ENCODE results near the gene CBX2. TPM values are rescaled to one million over a fixed set of nuclear protein-coding genes. Genes with fewer than 3 reads are reported as not detected.
"Not testable (repeated sequence)": the region's sequence is repeated elsewhere in the genome, so short reads cannot be mapped to it uniquely, and the experiment has no call there.

Gene CBX2
- total RNA-seq, 6 experiments from 2014 or later: 0.75 to 2.0 (median 1.4) TPM

DNA sequence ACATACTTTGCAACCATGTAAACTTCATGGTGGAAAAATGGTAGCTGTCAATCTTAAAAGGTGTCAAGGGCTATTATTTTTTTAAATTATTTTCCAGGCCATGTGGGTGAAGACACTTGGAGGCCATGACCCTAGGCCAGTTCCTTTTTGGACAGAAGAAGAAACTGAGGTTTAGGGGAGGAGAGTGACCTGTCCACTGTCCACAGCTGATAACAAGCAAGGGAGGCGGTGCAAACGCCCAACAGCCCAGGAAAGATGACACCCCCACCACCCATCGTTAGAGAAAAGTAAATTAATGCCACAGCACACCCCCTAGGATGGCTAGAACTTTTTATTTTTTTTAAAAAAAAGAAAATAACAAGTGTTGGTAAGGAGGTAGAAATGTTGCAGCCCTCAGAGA, 28.0 kb upstream of the CBX2 start:
- DNase-seq: no peak
- no peaks in the 10 kb centered on the region for H3K9me3 Mint-ChIP-seq
- H3K36me3 Mint-ChIP-seq (ENCODE audit: low read depth): no peaks in the 10 kb centered on the region
- H3K4me1 Mint-ChIP-seq (ENCODE audit: low read depth): peaks cover 19% of the 10 kb centered on the region
- H3K27me3 Mint-ChIP-seq (ENCODE audit: insufficient read depth): peaks cover 22% of the 10 kb centered on the region
- no peak overlapping the region for H3K4me3 Mint-ChIP-seq
- H3K27ac Mint-ChIP-seq: no peak overlapping the region
- TF ChIP-seq, protein P1, sequence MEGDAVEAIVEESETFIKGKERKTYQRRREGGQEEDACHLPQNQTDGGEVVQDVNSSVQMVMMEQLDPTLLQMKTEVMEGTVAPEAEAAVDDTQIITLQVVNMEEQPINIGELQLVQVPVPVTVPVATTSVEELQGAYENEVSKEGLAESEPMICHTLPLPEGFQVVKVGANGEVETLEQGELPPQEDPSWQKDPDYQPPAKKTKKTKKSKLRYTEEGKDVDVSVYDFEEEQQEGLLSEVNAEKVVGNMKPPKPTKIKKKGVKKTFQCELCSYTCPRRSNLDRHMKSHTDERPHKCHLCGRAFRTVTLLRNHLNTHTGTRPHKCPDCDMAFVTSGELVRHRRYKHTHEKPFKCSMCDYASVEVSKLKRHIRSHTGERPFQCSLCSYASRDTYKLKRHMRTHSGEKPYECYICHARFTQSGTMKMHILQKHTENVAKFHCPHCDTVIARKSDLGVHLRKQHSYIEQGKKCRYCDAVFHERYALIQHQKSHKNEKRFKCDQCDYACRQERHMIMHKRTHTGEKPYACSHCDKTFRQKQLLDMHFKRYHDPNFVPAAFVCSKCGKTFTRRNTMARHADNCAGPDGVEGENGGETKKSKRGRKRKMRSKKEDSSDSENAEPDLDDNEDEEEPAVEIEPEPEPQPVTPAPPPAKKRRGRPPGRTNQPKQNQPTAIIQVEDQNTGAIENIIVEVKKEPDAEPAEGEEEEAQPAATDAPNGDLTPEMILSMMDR (IDR thresholded peaks at IDR 0.05): no peak

DNA sequence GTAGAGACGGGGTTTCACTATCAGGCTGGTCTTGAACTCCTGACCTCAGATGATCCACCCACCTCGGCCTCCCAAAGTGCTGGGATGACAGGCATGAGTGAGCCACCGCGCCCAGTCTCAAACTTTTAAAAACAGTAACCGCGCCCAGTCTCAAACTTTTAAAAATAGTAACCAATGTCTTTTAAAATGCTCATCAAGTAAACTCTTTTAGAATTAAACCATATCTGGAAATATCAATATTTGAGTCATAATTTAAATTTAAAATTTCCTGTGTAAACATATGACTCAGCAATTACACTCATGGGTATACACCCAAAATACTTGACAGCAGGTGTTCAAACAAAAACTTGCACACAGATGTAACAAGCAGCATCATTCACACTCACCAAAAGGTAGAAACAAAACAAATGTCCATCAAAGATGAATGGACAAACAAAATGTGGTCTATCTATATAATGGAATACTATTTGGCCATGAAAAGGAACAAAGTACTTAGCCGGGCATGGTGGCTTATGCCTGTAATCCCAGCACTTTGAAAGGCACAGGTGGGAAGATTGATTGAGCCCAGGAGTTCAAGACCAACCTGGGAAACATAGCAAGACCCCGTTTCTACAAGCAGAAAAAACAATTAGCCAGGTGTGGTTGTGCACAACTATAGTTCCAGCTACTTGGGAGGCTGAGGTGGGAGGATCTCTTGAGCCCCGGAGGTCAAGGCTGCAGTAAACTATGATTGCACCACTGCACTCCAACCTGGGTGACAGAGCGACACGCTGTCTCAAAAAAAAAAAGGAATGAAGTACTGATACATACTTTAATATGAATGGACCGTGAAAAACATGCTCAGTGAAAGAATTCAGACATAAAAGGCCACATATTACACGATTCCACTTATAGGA, 27.1 kb upstream of the CBX2 start:
- TF ChIP-seq, protein P1 (IDR thresholded peaks at IDR 0.05): no peak
- Mint-ChIP-seq H3K27me3 (ENCODE audit: insufficient read depth) (peaks cover 17% of the 10 kb centered on the region), H3K4me1 (ENCODE audit: low read depth) (peaks cover 19% of the 10 kb centered on the region)

DNA sequence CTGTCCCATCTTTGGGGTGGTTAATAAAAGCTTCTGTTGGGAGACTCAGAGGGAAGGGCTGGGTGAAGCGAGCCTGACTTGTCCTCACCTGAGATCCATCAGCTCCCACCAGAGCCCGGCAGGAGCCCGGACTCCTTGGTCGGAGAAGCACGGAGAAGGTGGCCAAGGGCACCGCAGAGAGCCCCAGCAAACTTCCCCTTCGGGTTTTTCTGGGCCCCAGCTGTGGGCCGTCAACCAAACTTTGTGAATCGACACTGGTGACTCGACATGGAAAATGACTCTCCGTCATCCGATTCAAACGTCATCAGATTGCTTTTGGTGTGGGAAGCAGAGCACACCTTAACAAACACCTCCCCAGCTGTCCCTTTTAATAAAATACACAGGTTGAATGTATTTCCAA, 25.8 kb upstream of the CBX2 start:
- Mint-ChIP-seq H3K9me3 (no peaks in the 10 kb centered on the region), H3K4me1 (ENCODE audit: low read depth) (peaks cover 16% of the 10 kb centered on the region), H3K27ac (no peak overlapping the region), H3K4me3 (no peak overlapping the region), H3K36me3 (ENCODE audit: low read depth) (no peaks in the 10 kb centered on the region), H3K27me3 (ENCODE audit: insufficient read depth) (peaks cover 13% of the 10 kb centered on the region)
- no peak for DNase-seq
- TF ChIP-seq, protein P1 (IDR thresholded peaks at IDR 0.05): no peak

More for the DNA sequence above, 27.1 kb upstream of the CBX2 start:
- Mint-ChIP-seq H3K36me3 (ENCODE audit: low read depth) (no peaks in the 10 kb centered on the region), H3K27ac (no peak overlapping the region), H3K9me3 (no peaks in the 10 kb centered on the region), H3K4me3 (no peak overlapping the region)
- no peak for DNase-seq

DNA sequence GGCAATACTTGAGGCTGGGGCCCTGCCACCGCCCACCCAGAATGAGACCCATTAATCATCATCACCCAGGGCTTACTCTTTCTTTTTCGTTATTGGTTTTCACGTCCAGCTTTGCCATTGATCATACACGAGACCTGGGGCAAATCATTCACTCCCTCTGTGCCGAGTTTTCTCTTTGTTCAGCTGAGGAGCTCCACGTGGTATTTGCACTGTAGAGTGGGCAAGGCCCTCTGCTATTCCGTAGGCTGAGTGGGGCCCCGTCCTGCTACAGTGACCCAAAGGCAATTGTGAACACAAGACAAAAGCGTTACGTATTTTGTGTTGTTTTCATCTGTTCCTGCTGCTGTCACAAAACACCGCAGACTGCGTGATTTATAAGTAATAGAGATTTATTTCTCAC, 23.6 kb upstream of the CBX2 start:
- TF ChIP-seq, protein P1 (IDR thresholded peaks at IDR 0.05): no peak
- Mint-ChIP-seq H3K36me3 (ENCODE audit: low read depth) (no peaks in the 10 kb centered on the region), H3K9me3 (no peaks in the 10 kb centered on the region), H3K4me1 (ENCODE audit: low read depth) (peaks cover 12% of the 10 kb centered on the region), H3K27me3 (ENCODE audit: insufficient read depth) (peaks cover 17% of the 10 kb centered on the region), H3K4me3 (no peak overlapping the region), H3K27ac (no peak overlapping the region)
- no peak for DNase-seq

DNA sequence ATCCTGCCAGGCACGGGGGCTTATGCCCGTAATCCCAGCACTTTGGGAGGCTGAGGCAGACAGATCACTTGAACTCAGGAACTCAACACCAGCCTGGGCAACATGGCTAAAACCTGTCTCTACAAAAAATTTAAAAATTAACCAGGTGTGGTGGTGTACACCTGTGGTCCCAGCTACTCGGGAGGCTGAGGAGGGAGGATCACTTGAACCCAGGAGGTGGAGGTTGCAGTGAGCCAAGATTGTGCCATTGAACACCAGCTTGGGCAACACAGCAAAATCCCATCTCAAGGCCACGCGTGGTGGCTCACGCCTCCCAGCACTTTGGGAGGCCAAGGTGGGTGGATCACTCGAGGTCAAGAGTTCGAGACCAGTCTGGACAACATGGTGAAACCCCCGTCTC, 23.0 kb upstream of the CBX2 start:
- DNase-seq; H3K4me1 Mint-ChIP-seq (ENCODE audit: low read depth); H3K27ac Mint-ChIP-seq; H3K4me3 Mint-ChIP-seq; H3K9me3 Mint-ChIP-seq; H3K36me3 Mint-ChIP-seq (ENCODE audit: low read depth): not testable (repeated sequence)
- peaks cover 17% of the 10 kb centered on the region for H3K27me3 Mint-ChIP-seq (ENCODE audit: insufficient read depth)

DNA sequence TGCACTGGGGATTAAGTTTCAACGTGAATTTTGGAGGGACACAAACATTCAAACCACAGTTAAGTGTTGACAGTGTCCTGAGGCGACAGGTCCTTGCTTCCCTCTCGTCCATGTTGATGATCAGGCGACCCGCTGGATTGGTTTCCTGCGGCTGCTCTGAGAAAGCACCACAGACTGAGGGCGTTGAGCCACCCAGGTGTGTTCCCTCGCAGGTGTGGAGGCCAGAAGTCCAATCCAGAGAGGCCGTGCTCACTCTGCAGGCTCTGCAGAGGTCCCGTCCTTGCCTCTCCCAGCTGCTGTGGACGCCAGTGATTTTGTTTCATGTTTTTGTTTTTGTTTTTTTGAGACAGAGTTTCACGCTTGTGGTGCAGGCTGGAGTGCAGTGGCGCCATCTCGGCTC, 22.4 kb upstream of the CBX2 start:
- Mint-ChIP-seq H3K4me3 (no peak overlapping the region), H3K27ac (no peak overlapping the region), H3K9me3 (no peaks in the 10 kb centered on the region), H3K36me3 (ENCODE audit: low read depth) (no peaks in the 10 kb centered on the region), H3K4me1 (ENCODE audit: low read depth) (peaks cover 3% of the 10 kb centered on the region; the same call in 1 of the 2 replicates), H3K27me3 (ENCODE audit: insufficient read depth) (peaks cover 17% of the 10 kb centered on the region)
- TF ChIP-seq, protein P1 (IDR thresholded peaks at IDR 0.05): no peak
- DNase-seq: no peak

Measured in HFFc6 (cell line).